Activated CD4-positive, alpha-beta T cell treated with anti-CD3 and anti-CD28 coated beads, Interleukin-2, amount 10 ng/mL, durations not matched to agents 7 days and 5 days (primary cell): ENCODE results near the gene UNC119B. TPM values are rescaled to one million over a fixed set of nuclear protein-coding genes. Genes with fewer than 3 reads are reported as not detected.

Experiments used
- CTCF ChIA-PET: fragments of 350-600 bp; sonication (Branson Sonifier 250); formaldehyde crosslinking; loops from one replicate; lab custom pipeline; 2021; ENCODE audit warnings: antibody characterized with exemption; lab: Charles Lee
- POLR2A ChIA-PET: fragments of 350-600 bp; sonication (Branson Sonifier 250); formaldehyde crosslinking; loops from one replicate; lab custom pipeline; 2021; ENCODE audit warnings: antibody characterized with exemption; lab: Charles Lee
- DNase-seq: peaks from one replicate; pipeline ENCODE4 v3.0.0-alpha.2; 2020
- H3K27ac Mint-ChIP-seq: one replicate; pipeline ENCODE4 v1.8.0; 2021; ENCODE audit warnings: mild to moderate bottlenecking, moderate library complexity, mixed read lengths
- H3K27me3 Mint-ChIP-seq: one replicate; pipeline ENCODE4 v1.8.0; 2021; ENCODE audit warnings: mixed read lengths
- H3K36me3 Mint-ChIP-seq: one replicate; pipeline ENCODE4 v1.8.0; 2021; ENCODE audit warnings: low read depth, mixed read lengths
- H3K4me1 Mint-ChIP-seq: one replicate; pipeline ENCODE4 v1.8.0; 2021; ENCODE audit warnings: mixed read lengths
- H3K4me3 Mint-ChIP-seq: one replicate; pipeline ENCODE4 v1.8.0; 2021; ENCODE audit warnings: mild to moderate bottlenecking, moderate library complexity, mixed read lengths
- H3K9me3 Mint-ChIP-seq: one replicate; pipeline ENCODE4 v1.8.0; 2021; ENCODE audit warnings: mixed read lengths
- total RNA-seq, 2 experiments: library from RNA; stranded (reverse); gene quantifications; one replicate each; pipeline ENCODE4 v1.2.3, GENCODE V29; 2021

UNC119B gene
- total RNA-seq, 2 experiments from 2014 or later = 18.3 to 21.7 TPM

GRCh38 chr12:120757226-120757742, 47.0 kb downstream of the UNC119B start:
- H3K4me1 Mint-ChIP-seq = peaks cover 9% of the 10 kb centered on the region
- DNase-seq = no peak
- H3K27ac Mint-ChIP-seq = no peak overlapping the region
- ChIA-PET CTCF (interaction anchor here (1.3 kb wide), 1 partner anchor 43 kb away, joined by 3 read pairs; no protein-coding TSS in a partner anchor), POLR2A (no interaction called here)
- H3K4me3 Mint-ChIP-seq = no peak overlapping the region
- peaks cover 5% of the 10 kb centered on the region for H3K27me3 Mint-ChIP-seq
- H3K9me3 Mint-ChIP-seq = peaks cover 5% of the 10 kb centered on the region
- peaks cover 12% of the 10 kb centered on the region for H3K36me3 Mint-ChIP-seq

GRCh38 chr12:120757949-120758348, 47.7 kb downstream of the UNC119B start:
- CTCF ChIA-PET = interaction anchor here (1.3 kb wide), 2 partner anchors 15 to 43 kb away, joined by 3 read pairs; no protein-coding TSS in a partner anchor
- Mint-ChIP-seq H3K27me3 (peaks cover 5% of the 10 kb centered on the region), H3K27ac (no peak overlapping the region), H3K4me3 (no peak overlapping the region), H3K4me1 (peaks cover 9% of the 10 kb centered on the region), H3K9me3 (peaks cover 5% of the 10 kb centered on the region), H3K36me3 (peaks cover 13% of the 10 kb centered on the region)
- POLR2A ChIA-PET = interaction anchor here (0.6 kb wide), 1 partner anchor 155 kb away, joined by 3 read pairs; no protein-coding TSS in a partner anchor
- no peak for DNase-seq

- ChIA-PET CTCF (interaction anchor here (1.1 to 1.5 kb wide), 3 partner anchors 14 to 201 kb away, joined by 3 read pairs; no protein-coding TSS in a partner anchor), POLR2A (interaction anchor here (0.6 kb wide), 1 partner anchor 604 kb away, joined by 4 read pairs; no protein-coding TSS in a partner anchor)
- H3K27ac Mint-ChIP-seq = peak overlapping the region; percentile 16
- no peak for DNase-seq
- H3K36me3 Mint-ChIP-seq = peaks cover 14% of the 10 kb centered on the region
- no peak overlapping the region for H3K4me3 Mint-ChIP-seq
- H3K9me3 Mint-ChIP-seq = peaks cover 5% of the 10 kb centered on the region
- H3K4me1 Mint-ChIP-seq = peaks cover 9% of the 10 kb centered on the region
- H3K27me3 Mint-ChIP-seq = peaks cover 2% of the 10 kb centered on the region
These were observed 48.7 kb downstream of the UNC119B start for GRCh38 chr12:120758798-120759590.

GRCh38 chr12:120759591-120760348, 49.5 kb downstream of the UNC119B start:
- Mint-ChIP-seq H3K9me3 (peaks cover 5% of the 10 kb centered on the region), H3K27ac (peak overlapping the region; percentile 89), H3K4me3 (no peak overlapping the region), H3K27me3 (peaks cover 2% of the 10 kb centered on the region), H3K36me3 (peaks cover 17% of the 10 kb centered on the region), H3K4me1 (peaks cover 9% of the 10 kb centered on the region)
- ChIA-PET POLR2A (no interaction called here), CTCF (interaction anchor here (1.1 to 1.5 kb wide), 2 partner anchors 17 to 200 kb away, joined by 3 read pairs; no protein-coding TSS in a partner anchor)
- DNase-seq = no peak

GRCh38 chr12:120760349-120761254, 50.3 kb downstream of the UNC119B start:
- Mint-ChIP-seq H3K27ac (peak overlapping the region; percentile 89), H3K9me3 (no peaks in the 10 kb centered on the region), H3K4me1 (peaks cover 9% of the 10 kb centered on the region), H3K27me3 (no peaks in the 10 kb centered on the region), H3K36me3 (peaks cover 18% of the 10 kb centered on the region), H3K4me3 (peak overlapping the region; percentile 35)
- POLR2A ChIA-PET = no interaction called here
- peak; percentile 55 for DNase-seq
- CTCF ChIA-PET = interaction anchor here (1.1 kb wide), 1 partner anchor 200 kb away, joined by 3 read pairs; no protein-coding TSS in a partner anchor

- POLR2A ChIA-PET = no interaction called here
- no peak overlapping the region for H3K4me3 Mint-ChIP-seq
These were observed 51.3 kb downstream of the UNC119B start for GRCh38 chr12:120761519-120761934.

GRCh38 chr12:120762086-120762485, 51.8 kb downstream of the UNC119B start:
- Mint-ChIP-seq H3K4me3 (no peak overlapping the region), H3K4me1 (peaks cover 9% of the 10 kb centered on the region), H3K27ac (no peak overlapping the region), H3K36me3 (peaks cover 22% of the 10 kb centered on the region), H3K27me3 (no peaks in the 10 kb centered on the region), H3K9me3 (no peaks in the 10 kb centered on the region)
- CTCF ChIA-PET = no interaction called here
- no peak for DNase-seq
- POLR2A ChIA-PET = no interaction called here

More at GRCh38 chr12:120761519-120761934, 51.3 kb downstream of the UNC119B start:
- Mint-ChIP-seq H3K36me3 (peaks cover 19% of the 10 kb centered on the region), H3K27me3 (no peaks in the 10 kb centered on the region), H3K4me1 (peaks cover 9% of the 10 kb centered on the region), H3K27ac (peak overlapping the region; percentile 89), H3K9me3 (no peaks in the 10 kb centered on the region)
- CTCF ChIA-PET = no interaction called here
- no peak for DNase-seq

- Mint-ChIP-seq H3K4me1 (peaks cover 9% of the 10 kb centered on the region), H3K27me3 (no peaks in the 10 kb centered on the region), H3K36me3 (peaks cover 22% of the 10 kb centered on the region), H3K9me3 (no peaks in the 10 kb centered on the region), H3K4me3 (no peak overlapping the region), H3K27ac (no peak overlapping the region)
- POLR2A ChIA-PET = no interaction called here
- CTCF ChIA-PET = interaction anchor here (0.6 to 0.7 kb wide), 2 partner anchors 209 to 253 kb away, joined by 3 read pairs; no protein-coding TSS in a partner anchor
- DNase-seq = no peak
These were observed 53.0 kb downstream of the UNC119B start for GRCh38 chr12:120763250-120763649.

- Mint-ChIP-seq H3K27me3 (no peaks in the 10 kb centered on the region), H3K36me3 (peaks cover 22% of the 10 kb centered on the region), H3K9me3 (no peaks in the 10 kb centered on the region), H3K27ac (no peak overlapping the region), H3K4me3 (no peak overlapping the region), H3K4me1 (peaks cover 9% of the 10 kb centered on the region)
- POLR2A ChIA-PET = no interaction called here
- no peak for DNase-seq
- CTCF ChIA-PET = interaction anchor here (0.6 to 1.6 kb wide), 2 partner anchors 65 to 208 kb away, joined by 3 read pairs; no protein-coding TSS in a partner anchor
These were observed 54.6 kb downstream of the UNC119B start for GRCh38 chr12:120764816-120765215.

- POLR2A ChIA-PET = no interaction called here
- Mint-ChIP-seq H3K4me3 (no peak overlapping the region), H3K9me3 (no peaks in the 10 kb centered on the region), H3K36me3 (peaks cover 17% of the 10 kb centered on the region), H3K27me3 (no peaks in the 10 kb centered on the region), H3K4me1 (peaks cover 3% of the 10 kb centered on the region), H3K27ac (no peak overlapping the region)
- CTCF ChIA-PET = interaction anchor here (1.1 kb wide), 1 partner anchor 11 kb away, joined by 3 read pairs; no protein-coding TSS in a partner anchor
- no peak for DNase-seq
These were observed 56.3 kb downstream of the UNC119B start for GRCh38 chr12:120766566-120766965.

GRCh38 chr12:120767071-120768024, 57.1 kb downstream of the UNC119B start:
- Mint-ChIP-seq H3K27me3 (no peaks in the 10 kb centered on the region), H3K9me3 (no peaks in the 10 kb centered on the region), H3K27ac (no peak overlapping the region), H3K4me3 (no peak overlapping the region), H3K36me3 (peaks cover 17% of the 10 kb centered on the region), H3K4me1 (peaks cover 3% of the 10 kb centered on the region)
- CTCF ChIA-PET = no interaction called here
- DNase-seq = no peak
- POLR2A ChIA-PET = interaction anchor here (0.6 kb wide), 1 partner anchor 38 kb away, joined by 4 read pairs; no protein-coding TSS in a partner anchor
